Uterus (tissue), 2 donors: Measurements from ENCODE around the gene AKAP7.

ENCODE experiments used
- CTCF ChIP-seq, 4 experiments: fragments of 200-600 bp in 2 of 4; fragments of 450-650 bp in 2 of 4; sonication (generic) in 2 of 4; IDR thresholded peaks; one replicate each; pipeline ENCODE4 v1.5.1; 2016 to 2019; ENCODE audit warnings: antibody characterized with exemption in 4 of 4, mild to moderate bottlenecking in 2 of 4, moderate library complexity in 1 of 4
- POLR2A ChIP-seq, 2 donors: fragments of 450-650 bp; IDR thresholded peaks; one replicate each; pipeline ENCODE4 v1.6.1; 2016; ENCODE audit warnings: antibody characterized with exemption in 2 of 2, mild to moderate bottlenecking in 1 of 2, moderate library complexity in 1 of 2

GRCh38 chr6:131250122-131250521 lies 114.9 kb downstream of the AKAP7 start:
- TF ChIP-seq POLR2A (IDR thresholded peaks at IDR 0.05) (no peak), CTCF (IDR thresholded peaks at IDR 0.05) (peak in 1 of 4 experiments; percentile 6)
